Inflammatory macrophage treated with lipopolysaccharide for 4 hours (primary cell): ENCODE data around the gene ZNF410.
"Not testable (repeated sequence)": the region's sequence is repeated elsewhere in the genome, so short reads cannot be mapped to it uniquely, and the experiment has no call there.

Source experiments
- DNase-seq: peaks from one replicate; pipeline ENCODE4 v3.0.0-alpha.2; 2020

The ZNF410 gene

DNA sequence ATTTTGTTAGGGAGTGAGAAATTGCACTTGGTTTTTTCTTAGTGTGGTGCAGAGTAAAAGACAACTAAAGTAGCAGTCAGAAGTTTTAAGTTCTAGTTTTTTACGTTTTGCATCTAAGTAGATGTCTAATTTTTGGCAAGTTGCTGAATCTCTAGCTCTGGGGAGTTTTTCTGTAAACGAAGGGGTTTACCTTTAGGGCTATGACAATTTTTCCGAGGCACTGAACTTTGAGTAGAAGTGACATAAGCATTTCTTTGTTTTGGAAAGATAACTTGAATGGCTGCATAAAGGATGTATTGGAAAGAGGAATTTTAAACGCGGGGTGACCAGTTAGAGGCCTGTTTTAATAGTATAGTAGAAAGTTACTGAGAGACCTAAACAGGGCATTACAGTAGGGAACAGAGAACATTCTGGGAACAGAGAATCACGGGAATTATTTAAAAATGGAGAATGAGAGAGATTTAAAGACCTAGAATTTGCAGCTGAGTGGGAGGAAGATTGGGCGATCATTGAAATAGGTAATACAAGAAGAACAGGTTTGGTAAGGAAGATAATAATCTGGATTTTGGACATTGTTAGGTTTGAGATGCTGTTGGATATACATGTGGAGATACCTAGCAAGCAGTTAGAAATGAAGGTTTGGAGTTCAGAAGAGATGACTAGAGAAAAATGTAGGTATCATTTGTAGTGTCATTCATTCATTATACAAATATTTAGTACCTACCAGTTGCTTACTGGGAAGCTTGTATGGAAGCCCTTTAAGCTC is 1.2 kb downstream of the ZNF410 start:
- no peak for DNase-seq

DNA sequence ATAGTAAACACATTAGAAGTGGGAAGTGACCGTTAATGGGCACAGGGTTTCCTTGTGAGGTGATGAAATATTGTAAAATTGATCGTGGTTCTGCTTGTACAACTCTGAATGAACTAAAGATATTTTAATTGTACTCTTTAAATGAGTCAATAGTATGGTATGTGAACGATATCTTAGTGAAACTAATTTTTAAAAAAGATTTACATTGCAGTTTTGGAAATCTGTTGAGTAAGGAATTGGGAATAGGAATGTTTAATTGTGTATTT is 1.7 kb downstream of the ZNF410 start:
- peak; percentile 67 for DNase-seq

DNA sequence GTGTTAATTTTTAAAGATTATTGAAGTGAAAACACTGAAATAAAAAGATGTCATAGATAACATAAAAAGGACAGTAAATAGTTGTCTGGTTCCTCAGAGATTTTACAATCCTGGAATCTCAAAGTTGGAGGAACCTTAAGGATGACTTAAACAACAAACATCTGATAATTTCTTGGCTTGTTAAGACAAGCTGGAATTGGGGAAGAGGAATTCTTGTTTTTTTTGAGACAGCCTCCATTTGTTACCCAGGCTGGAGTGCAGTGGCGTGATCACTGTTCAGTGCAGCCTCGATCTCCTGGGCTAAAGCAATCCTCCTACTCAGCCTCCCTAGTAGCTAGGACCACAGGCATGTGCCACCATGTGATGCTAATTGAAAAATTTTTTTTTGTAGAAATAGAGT is 2.3 kb downstream of the ZNF410 start:
- DNase-seq: peak; percentile 6

DNA sequence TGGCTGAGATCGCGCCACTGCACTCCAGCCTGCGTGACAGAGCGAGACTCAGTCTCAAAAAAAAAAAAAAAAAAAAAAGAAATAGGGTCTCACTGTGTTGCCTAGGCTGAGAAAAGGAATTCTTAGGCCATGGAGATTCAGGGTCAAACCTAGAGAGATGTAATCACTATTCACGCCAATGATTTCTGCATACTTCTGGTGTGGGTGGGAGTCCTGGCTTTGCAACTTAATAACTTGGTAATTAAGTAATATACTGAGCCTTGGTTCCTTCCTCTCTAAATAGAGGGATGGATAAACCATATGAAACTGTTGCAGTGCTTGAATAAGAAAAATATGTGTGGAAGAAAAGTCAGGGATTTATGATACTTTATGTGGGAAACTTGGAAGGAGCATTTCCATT is 2.7 kb downstream of the ZNF410 start:
- DNase-seq: peak; percentile 55

DNA sequence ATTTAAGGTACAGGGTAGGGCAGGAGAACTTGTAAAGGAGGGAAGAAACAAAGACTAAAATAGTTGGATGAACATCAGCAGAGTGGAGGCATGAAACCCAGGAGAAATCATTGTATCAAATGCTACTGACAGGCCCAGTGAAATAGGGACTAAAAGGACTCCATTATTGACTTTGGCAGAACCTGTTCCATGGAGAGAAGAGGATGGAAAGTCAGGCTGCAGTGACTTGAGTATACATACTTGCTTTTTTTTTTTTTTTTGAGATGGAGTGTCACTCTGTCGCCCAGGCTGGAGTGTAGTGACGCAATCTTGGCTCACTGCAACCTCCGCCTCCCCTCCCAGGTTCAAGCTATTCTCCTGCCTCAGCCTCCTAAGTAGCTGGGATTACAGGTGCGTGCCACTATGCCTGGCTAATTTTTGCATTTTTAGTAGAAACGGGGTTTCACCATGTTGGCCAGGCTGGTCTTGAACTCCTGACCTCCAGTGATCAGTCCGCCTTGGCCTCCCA is 7.6 kb downstream of the ZNF410 start:
- DNase-seq: not testable (repeated sequence)

DNA sequence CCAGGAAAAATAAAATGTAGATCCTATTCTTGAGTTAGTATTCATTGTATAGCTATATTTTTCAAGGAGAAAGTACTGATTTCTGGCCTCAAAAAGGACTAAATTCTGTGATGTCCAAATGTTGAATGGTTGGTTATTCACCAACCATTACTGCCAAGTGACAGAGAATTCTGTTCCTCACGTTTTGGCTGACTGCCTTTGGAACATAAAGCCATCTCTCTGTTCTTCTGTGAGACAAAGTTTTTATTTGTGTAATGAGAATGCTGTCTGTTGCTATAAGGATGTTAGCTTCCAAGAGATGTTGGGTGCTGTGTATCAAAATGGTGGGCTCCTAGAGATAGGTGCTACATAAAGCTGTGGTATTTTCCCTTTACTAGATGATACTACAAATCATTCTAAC is 9.3 kb downstream of the ZNF410 start:
- DNase-seq: no peak

DNA sequence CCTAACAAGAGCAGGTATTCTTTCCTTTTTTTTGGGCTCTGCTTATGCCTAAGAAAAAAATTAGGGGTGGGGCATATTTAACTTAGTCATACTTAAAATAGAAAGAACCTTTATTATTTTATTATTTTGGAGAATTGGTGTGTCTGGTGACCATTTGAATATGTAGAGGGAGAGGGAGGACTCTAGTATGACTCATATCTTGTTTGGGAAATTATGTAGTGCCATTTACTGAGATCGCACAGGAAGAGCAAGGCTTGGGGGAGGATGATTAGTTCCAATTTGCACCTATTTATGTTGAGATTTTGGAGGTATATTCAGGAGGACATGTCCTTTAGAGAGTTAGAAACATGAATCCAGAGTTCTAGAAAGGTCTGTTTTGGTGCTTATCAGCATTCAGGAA is 9.9 kb downstream of the ZNF410 start:
- peak; percentile 2 for DNase-seq

DNA sequence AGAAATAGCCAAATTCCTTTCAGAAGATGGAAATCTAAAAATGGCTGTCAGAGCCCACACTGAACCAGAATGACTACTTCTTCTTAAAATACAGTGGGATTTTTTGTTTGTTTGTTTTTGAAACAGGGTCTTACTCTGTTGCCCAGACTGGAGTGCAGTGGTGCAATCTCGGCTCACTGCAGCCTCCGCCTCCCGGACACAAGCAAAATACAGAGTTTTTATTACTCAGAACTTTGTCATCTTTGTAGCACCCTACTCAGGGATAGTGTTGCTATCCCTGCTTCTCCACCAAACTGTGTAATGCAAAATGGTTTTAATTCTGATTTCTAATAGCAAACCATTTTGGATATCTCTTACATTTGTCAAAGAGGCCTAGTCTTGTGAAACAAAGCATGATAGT is 16.4 kb downstream of the ZNF410 start:
- DNase-seq: no peak

DNA sequence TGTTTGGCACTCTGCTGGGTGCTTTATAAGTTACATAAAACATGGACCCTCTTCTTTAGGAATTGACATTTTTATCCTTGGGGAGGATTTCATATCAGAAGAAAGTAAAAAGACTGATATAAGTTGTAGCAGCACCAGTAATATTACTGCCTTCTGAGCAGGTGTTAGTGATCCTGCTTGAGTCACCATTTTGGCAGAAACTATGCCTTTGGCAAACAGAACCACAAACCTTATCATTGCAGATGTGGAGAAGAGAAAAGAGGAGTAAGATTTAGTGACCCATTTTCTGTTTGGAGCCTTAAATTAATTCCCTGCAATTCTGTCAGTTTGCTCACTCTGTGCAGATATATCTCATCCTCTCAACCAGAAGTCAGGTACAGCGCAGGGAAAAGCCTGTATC is 23.0 kb downstream of the ZNF410 start:
- DNase-seq: no peak

DNA sequence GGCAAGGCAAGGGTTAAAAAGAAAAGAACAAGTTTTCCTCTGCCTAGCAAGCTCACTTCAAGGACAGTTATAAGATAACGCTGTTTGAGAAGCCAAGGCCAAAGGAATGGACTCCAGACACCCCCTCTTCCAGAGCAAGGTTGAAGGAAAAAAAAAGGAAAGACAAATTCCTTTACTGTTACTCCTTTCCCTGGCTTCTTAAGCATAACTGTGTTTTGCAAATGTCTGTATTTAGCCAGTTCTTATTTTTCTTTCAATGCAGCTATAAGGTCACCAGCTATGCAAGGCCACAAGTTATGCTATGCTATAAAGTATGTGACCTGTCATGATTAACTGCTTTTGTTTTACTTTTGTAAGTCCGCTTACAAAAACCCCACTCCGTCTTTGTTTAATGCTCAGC is 26.6 kb downstream of the ZNF410 start:
- DNase-seq: no peak

DNA sequence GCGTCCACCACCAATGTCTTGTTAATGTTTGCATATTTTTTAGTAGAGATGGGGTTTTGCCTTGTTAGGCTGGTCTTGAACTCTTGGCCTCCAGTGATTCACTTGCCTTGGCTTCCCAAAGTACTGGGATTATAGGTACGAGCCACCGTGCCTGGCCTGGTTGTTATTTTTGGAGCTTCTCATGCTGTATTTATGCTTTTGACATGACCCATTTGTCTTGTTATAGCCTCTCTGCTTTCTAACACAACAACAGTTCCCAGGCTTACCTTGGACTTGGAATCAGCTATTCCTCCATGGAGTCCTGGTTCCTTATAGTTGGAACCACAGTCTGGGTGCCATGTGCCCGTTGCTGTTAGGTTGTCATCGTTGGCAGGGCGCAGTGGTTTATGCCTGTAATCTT is 29.7 kb downstream of the ZNF410 start:
- DNase-seq: no peak

DNA sequence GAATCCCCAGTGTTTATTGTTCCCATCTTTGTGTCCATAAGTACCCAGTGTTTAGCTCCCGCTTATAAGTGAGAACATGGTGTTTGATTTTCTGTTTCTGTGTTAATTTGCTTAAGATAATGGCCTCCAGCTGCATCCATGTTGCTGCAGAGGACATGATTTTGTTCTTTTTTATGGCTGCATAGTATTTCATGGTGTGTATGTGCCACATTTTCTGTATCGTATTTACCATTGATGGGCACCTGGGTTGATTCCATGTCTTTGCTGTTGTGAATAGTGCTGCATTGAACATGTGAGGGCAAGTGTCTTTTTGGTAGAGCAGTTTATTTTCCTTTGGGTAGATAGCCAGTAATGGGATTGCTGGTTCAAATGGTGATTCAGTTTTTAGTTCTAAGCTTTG is 32.8 kb downstream of the ZNF410 start:
- not testable (repeated sequence) for DNase-seq

DNA sequence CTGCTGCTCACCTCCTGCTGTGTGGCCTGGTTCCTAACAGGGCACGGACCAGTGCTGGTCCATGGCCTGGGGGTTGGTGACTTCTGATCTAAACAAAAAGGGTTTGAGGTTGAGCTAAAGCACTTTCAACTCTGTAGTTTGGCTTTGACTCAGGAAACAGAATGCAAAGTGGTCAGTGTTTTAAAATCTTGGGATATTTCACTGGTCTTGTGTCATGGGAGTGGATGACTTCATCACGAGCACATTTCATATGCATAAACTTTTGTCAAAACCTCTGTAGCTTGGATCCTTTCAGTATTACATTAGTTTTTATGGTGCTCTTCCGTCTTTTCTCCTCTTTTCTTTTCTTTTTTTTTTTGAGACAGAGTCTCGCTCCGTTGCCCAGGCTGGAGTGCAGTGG is 37.7 kb downstream of the ZNF410 start:
- DNase-seq: peak; percentile 33

DNA sequence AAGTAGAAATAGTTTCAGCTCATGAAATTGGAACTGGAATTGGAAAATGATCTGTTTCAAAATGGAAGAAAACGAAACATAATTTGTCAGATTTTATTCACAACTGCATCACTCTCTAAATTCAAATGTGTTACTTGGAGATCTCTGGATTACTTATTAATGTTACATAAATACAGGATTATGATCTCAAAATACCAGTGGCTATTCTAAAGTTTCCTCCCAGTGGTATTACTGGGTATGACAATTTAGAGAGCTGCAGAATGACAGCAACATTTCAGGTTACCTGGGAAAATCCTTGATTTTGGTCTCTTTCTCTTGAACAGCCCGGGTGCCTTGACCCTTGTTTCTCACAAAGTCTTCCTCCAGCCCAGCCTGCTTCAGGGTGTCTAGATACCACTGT is 49.0 kb downstream of the ZNF410 start:
- DNase-seq: no peak

DNA sequence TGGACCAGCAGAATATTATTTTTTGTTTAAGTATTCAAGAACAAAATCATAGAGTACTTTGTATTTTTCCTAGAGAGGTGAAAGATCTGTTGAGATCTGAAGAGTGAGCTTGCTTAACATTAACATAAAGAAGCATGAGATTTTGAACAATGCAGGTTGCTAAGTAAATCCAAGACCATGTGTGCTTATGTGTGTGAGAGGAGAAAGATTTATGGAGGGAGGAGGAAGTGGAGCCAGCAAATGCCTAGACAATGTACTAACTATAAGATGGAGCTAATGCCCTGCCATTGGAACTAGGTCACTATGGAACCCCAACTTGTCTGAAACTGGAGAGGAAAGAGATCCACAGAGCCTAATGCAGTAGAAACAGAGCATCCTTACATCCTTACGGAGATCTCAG is 49.9 kb downstream of the ZNF410 start:
- no peak for DNase-seq

DNA sequence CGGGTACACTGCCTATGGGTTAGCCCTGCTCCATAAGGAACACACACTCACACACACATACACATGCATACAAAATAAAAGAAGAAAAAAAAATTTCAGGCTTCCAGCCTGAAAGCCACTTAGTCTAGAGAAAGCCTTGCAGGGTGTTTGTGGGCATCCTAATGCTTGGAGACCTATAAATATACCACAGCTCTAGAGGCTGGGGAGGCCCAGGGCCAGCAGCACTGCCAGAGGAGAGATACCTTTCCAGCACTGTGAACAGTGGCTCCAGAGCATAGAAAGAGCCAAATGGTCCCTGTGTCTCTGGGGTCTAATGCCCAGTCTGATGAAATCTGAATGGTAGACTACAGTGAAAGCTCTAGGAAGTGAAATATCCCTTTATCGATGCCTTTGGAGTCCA is 50.4 kb downstream of the ZNF410 start:
- DNase-seq: no peak

DNA sequence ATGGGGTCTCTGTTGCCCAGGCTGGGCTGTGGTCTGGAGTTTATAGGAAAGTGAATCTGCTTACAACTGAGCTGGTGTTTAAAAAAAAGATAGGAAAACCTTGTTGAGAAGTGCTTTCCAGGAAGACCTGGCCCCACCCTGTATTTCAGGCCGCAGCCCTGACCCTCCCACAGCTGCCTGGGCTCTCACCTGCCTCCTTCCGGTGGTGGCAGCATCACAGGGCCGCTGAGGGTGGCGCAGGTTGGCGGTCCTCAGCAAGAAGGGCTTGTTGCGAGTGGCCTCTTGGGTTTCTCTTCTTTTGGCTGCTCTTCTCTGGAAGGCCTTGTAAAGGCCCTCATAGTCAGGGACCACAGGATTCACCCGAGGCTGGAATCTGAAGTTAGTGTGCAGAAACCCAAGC is 55.5 kb downstream of the ZNF410 start:
- DNase-seq: no peak

DNA sequence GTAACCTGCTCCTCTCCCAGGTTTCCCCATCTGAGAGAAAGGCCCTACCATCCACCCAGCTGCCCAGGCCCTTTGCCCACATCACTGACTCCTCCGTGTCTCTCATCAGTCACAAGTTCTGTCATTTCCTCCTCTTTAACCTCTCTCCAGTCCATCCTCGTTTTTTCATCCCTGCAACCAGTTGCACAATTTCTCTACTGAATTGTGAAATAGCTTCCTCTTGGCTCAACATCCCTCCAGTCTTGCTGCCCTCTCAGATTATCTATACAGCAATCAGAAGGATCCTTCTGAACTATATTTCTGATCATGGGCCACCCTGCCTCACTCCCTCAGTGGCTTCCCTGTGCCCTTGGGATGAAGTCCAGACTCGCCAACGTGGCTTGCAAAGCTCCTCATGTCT is 56.4 kb downstream of the ZNF410 start:
- peak; percentile 86 for DNase-seq

DNA sequence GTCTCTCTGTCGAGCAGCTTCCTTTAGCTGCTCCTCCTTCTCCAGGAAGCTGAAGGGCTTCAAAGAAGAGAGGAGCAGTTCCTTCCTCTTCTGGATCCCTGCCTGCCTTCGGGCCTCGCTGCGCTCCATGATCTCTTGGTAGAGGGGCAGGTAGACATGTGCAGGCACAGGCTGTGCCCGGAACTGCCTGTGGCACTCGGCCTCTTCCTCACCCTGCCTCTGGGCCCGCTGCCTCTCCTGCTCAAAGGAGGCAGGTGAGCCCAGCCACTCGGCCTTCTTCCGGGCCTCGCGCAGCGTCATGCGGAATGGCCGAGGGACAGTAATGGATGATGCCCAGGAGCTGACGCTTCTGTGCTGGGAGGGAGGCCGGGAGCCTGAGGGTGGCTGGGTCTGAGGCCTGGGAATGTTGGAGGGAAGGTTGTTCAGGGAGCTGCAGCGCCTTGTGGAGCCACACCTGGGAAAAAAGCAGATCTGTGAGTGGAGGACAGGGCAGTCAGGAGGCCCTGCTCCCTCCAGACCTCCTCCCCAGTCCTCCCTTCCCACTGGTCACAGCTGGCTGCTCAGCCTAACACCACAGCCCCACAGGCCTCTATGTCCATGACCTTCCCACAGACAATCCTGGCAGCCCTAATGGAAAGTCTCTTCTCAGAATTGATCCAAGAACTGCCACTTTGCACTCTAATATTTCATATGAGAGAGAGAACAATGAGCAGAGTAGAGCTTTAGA is 57.9 kb downstream of the ZNF410 start:
- DNase-seq: no peak

DNA sequence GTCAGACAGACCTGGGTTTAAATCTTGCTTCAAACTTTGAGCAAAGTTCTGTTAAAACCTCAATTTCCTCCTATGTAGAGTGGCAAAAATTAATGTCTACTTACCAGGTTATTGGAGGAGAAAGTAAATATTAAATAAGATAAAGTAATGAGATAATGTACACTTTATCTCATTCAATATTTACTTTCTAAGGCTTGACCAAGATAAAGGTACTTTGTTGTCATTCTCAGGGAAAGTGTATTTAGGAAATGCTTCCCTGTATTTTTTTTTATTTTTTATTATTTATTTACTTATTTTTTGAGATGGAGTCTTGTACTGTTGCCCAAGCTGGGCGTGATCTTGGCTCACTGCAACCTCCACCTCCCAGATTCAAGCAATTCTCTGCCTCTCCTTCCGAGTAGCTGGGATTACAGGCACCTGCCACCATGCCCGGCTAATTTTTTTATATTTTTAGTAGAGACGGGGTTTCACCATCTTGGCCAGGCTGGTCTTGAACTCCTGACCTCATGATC is 58.6 kb downstream of the ZNF410 start:
- no peak for DNase-seq

DNA sequence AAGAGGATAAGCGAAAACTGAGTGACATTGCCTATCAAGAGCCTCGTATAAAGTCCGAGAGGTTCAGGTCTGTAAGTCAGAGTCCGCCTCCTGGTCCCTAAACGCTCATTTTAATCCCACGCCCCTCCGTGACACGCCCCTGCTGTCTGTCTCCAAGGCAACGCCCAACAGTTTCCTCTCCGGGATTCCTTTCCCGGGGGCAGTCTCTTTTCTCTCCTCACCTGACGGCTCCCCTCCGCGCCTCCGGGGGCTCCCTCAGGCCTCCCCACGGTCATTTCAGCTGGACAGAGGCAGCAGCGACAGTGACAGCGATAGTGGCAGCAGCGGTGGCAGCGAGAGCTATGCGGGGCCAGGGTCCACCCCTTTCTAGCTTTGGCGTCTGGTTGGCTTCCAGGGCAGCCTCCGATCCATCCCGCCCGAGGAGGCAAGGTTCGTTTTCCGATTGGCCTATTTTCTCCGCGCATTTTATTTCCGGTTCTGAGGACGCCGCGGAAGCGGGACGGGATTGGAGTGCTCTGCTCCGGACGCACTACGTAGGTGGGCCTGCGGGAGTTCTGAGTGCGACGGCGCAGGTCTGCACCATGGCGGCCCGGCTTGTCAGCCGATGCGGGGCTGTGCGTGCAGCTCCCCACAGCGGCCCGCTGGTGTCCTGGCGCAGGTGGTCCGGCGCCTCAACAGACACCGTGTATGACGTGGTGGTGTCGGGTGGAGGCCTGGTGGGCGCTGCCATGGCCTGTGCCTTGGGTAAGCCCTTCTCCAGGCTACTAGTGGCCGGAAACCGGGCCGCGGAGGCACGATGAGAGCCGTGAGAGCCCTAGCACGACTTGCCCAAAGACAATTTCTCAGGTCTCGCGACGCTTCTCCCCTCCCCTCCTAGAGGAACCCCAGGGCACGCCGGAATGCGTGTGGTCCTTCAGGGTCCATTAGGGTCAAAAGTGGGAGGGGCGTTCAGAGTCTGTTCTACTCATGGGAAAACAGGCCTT is 63.4 kb downstream of the ZNF410 start, which contains the start of the genes COQ6 and FAM161B:
Gene COQ6 (plus strand): TSS at position 551 of the 983 bp plus-strand sequence. CDS start 31 bp downstream, at position 582.
Gene FAM161B (minus strand): TSS at position 343 of the 983 bp plus-strand sequence. CDS start 68 bp downstream, at position 275.
- peak; percentile 97 for DNase-seq

DNA sequence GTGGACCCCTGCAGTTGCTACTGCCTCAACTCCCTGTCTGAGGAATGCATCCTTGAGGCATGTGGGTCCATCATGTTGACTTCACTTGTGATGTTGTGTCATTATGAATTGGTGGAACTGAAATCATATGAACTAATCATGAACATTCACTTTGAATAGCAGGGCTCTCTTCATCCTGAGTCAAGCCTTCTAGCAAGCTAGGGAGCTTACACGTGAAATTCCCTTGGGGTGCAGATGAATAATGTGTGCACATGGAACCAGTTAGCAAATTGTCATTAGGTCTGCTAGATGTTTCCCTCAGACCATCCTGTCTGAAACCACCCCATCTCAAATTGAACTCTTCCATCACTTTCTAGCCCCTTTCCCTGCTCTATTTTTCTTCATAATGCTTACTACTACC is 67.1 kb downstream of the ZNF410 start:
- no peak for DNase-seq

DNA sequence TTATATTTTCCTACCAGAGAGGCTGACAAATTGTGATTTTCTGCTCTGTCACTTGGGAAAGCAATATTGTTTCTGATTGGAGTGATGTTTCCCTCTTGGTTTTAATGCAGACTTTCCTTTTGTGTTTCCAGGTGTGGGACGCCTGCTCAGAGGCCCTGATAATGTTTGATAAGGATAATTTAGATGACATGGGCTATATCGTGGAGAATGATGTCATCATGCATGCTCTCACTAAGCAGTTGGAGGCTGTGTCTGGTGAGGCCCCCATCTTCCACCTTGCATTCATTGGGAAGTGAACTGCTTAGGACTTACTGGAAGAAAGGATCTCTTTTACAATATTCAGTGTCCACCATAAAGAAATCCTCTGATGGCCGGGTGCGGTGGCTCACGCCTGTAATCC is 69.0 kb downstream of the ZNF410 start:
- DNase-seq: no peak
